Renal cortical epithelial cell (primary cell): ENCODE data around the gene SLC5A12. TPM values are rescaled to one million over a fixed set of nuclear protein-coding genes. Genes with fewer than 3 reads are reported as not detected.
"Not testable (repeated sequence)": the region's sequence is repeated elsewhere in the genome, so short reads cannot be mapped to it uniquely, and the experiment has no call there.

Experiments
- DNase-seq: peaks from one replicate; pipeline ENCODE4 v3.0.0-alpha.2; 2011; ENCODE audit warnings: low read depth
- total RNA-seq: library from RNA; depleted of rRNA; stranded (reverse); fragments of >200 nt; gene quantifications from 2 replicates; pipeline ENCODE4 v1.2.3, GENCODE V29; 2014

The SLC5A12 gene
- total RNA-seq, 1 donor from 2014 or later = 0.10 TPM

GRCh38 chr11:26655287-26655686, 66.6 kb downstream of the SLC5A12 start:
- no peak for DNase-seq

DNA sequence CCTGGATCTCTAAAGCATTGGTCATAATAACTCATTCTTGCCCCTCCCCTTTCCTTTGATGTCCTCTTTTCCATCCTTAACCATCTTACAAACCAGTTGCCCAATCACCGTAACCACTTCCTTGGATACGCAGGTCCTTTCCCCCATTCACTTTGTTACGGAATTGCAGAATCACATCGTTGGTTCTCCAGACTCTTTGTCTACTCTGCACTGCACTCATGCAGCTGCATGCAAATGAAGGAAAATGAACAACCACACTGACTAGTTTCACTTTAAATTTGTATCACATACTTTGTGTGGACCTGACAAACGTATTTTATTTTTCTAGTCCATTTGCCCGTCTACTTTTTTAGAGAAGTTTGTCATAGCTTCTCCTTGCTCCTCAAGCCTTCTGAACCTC, 69.9 kb downstream of the SLC5A12 start:
- DNase-seq = no peak

- DNase-seq = peak; percentile 66
These were observed 72.0 kb downstream of the SLC5A12 start for GRCh38 chr11:26649884-26650283.

GRCh38 chr11:26643314-26643713, 78.5 kb downstream of the SLC5A12 start:
- not testable (repeated sequence) for DNase-seq

DNA sequence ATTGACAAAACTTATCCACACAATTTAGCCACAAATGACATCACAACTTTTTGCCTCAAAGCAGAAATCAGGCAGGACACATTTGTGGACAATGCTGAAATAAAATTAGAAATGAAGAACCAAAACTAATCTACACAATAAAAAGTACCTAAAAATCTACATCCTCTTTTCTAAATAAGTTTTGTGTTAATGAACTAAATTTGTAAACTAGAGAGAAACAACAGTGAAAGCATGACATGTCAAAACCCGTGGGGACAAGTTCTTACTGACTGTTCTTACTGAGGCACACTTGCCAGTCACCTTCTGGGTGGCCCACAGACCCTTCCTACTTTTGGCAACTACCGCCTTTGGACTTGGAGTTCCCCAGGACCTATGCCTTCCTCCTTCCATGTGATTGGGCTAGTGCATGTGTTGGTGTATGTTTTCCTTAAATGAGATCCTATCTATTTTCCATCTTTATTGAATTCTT, 89.1 kb downstream of the SLC5A12 start:
- no peak for DNase-seq

GRCh38 chr11:26626346-26626745, 95.5 kb downstream of the SLC5A12 start:
- no peak for DNase-seq

GRCh38 chr11:26623076-26623659, 98.7 kb downstream of the SLC5A12 start:
- peak; percentile 39 for DNase-seq

GRCh38 chr11:26622181-26622580, 99.7 kb downstream of the SLC5A12 start:
- no peak for DNase-seq

DNA sequence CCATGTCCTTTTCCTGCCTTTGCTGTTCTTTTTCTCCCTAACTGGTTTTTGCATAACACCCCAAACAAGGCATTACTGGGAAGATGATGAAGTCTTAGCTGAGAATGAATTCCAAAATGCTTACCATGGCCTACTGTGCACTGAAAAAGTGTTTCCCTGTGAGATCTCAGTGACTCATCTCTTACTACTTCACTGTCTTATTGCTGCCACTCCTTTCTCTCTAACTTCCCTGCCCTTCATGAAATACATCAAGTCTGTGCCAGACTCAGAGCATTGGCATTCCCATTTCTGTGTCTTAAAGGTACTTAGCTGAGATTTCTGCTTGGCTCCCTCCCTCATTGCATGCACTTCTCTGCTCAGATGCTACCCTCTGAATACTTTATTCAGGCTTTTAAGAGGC, 100.7 kb downstream of the SLC5A12 start:
- DNase-seq = peak; percentile 82

- DNase-seq = peak; percentile 4
These were observed 101.4 kb downstream of the SLC5A12 start for GRCh38 chr11:26620282-26621045.

- DNase-seq = no peak
These were observed 103.4 kb downstream of the SLC5A12 start for GRCh38 chr11:26618441-26618840.

Other genes with a start within 250 kb of the SLC5A12 start
- 0.17 TPM in 1 of 2 replicates, not detected in the other for gene MUC15, start 149.8 kb downstream of the SLC5A12 start, total RNA-seq